Stomach (tissue), 4 donors: Measurements from ENCODE around the gene MZT2A.
"Not testable (repeated sequence)": the region's sequence is repeated elsewhere in the genome, so short reads cannot be mapped to it uniquely, and the experiment has no call there.

ENCODE experiments used
- POLR2A ChIP-seq, 4 donors: fragments of 450-650 bp; IDR thresholded peaks; one replicate each; pipeline ENCODE4 v1.6.1; 2016; ENCODE audit warnings: antibody characterized with exemption in 4 of 4, control low read depth in 2 of 4, mild to moderate bottlenecking in 1 of 4, moderate library complexity in 1 of 4
- TF ChIP-seq, protein P1 (sequence below), 7 experiments: fragments of 450-650 bp in 4 of 7; fragments of 200-600 bp in 3 of 7; sonication (generic) in 3 of 7; IDR thresholded peaks; one replicate each; pipeline ENCODE4 v1.5.1; 2016 to 2019; ENCODE audit warnings: antibody characterized with exemption in 7 of 7, control low read depth in 2 of 7, mild to moderate bottlenecking in 1 of 7

DNA sequence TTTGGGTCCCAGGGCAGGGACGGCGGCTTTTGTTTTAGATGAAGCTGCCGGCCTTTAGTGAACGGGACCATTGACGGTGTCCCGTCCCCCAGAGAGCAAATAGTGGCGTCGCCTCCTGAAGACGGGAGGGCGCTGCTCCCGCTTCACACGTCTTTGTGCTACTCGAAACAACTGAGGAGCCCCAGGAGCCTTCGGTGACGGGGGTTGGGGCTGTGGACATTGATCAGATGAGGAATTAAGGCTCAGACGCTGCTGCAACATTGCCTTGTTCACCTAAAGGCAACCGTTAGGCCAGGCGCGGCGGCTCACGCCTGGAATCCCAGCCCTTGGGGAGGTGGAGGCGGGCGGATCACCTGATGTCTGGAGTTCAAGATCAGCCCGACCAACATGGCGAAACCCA is 15.8 kb downstream of the MZT2A start:
- TF ChIP-seq, protein P1, sequence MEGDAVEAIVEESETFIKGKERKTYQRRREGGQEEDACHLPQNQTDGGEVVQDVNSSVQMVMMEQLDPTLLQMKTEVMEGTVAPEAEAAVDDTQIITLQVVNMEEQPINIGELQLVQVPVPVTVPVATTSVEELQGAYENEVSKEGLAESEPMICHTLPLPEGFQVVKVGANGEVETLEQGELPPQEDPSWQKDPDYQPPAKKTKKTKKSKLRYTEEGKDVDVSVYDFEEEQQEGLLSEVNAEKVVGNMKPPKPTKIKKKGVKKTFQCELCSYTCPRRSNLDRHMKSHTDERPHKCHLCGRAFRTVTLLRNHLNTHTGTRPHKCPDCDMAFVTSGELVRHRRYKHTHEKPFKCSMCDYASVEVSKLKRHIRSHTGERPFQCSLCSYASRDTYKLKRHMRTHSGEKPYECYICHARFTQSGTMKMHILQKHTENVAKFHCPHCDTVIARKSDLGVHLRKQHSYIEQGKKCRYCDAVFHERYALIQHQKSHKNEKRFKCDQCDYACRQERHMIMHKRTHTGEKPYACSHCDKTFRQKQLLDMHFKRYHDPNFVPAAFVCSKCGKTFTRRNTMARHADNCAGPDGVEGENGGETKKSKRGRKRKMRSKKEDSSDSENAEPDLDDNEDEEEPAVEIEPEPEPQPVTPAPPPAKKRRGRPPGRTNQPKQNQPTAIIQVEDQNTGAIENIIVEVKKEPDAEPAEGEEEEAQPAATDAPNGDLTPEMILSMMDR (IDR thresholded peaks at IDR 0.05), result not testable (repeated sequence)
- TF ChIP-seq POLR2A (IDR thresholded peaks at IDR 0.05), result not testable (repeated sequence)
